BE2C (cell line): ENCODE results near the gene CMYA5.

ENCODE experiments used
- DNase-seq: peaks from one replicate; pipeline ENCODE4 v3.0.0-alpha.2; 2020
- H3K27me3 ChIP-seq: fragments of 250-450 bp; sonication (Bioruptor Pico); 2 replicates; pipeline ENCODE4 v1.5.1; 2020; ENCODE audit warnings: mild to moderate bottlenecking
- H3K36me3 ChIP-seq: fragments of 250-450 bp; sonication (Bioruptor Pico); 2 replicates; pipeline ENCODE4 v1.5.1; 2020; ENCODE audit warnings: mild to moderate bottlenecking
- H3K4me1 ChIP-seq: fragments of 250-450 bp; sonication (Bioruptor Pico); 2 replicates; pipeline ENCODE4 v1.5.1; 2020
- H3K4me3 ChIP-seq: 2 replicates; pipeline ENCODE4 v1.5.1; 2011; ENCODE audit warnings: low read depth, low read length
- H3K9me3 ChIP-seq: fragments of 250-450 bp; sonication (Bioruptor Pico); 2 replicates; pipeline ENCODE4 v1.5.1; 2020
- TF ChIP-seq, protein P1 (sequence below): IDR thresholded peaks from 2 replicates; pipeline ENCODE4 v1.5.1; 2012; ENCODE audit warnings: mild to moderate bottlenecking, low read depth, low read length

Gene CMYA5

DNA sequence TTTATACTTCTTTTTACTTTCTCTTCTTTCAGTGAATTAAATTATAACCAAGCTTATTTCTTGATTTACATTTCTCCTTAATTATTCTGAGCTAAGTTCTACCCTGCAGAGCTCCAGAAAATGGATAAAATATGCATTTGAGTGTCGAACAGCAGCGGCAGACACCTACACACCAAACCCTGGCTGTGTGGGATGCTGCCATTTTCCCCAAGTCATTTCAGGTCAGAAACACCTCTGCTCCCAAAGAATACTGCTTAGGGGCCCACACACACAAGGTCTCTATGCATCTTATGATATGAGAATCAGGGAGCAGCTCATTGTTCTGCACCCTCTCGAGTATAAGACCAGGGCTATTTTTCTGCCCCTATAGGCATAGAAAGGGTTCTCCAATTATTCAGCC lies 122.3 kb downstream of the CMYA5 start:
- TF ChIP-seq, protein P1, sequence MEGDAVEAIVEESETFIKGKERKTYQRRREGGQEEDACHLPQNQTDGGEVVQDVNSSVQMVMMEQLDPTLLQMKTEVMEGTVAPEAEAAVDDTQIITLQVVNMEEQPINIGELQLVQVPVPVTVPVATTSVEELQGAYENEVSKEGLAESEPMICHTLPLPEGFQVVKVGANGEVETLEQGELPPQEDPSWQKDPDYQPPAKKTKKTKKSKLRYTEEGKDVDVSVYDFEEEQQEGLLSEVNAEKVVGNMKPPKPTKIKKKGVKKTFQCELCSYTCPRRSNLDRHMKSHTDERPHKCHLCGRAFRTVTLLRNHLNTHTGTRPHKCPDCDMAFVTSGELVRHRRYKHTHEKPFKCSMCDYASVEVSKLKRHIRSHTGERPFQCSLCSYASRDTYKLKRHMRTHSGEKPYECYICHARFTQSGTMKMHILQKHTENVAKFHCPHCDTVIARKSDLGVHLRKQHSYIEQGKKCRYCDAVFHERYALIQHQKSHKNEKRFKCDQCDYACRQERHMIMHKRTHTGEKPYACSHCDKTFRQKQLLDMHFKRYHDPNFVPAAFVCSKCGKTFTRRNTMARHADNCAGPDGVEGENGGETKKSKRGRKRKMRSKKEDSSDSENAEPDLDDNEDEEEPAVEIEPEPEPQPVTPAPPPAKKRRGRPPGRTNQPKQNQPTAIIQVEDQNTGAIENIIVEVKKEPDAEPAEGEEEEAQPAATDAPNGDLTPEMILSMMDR, result no peak
- Histone ChIP-seq H3K9me3 (no peaks in the 10 kb centered on the region), H3K4me3 (no peak overlapping the region), H3K36me3 (no peaks in the 10 kb centered on the region), H3K27me3 (peaks cover 5% of the 10 kb centered on the region; the same call in 1 of the 2 replicates), H3K4me1 (no peaks in the 10 kb centered on the region)
- no peak for DNase-seq

DNA sequence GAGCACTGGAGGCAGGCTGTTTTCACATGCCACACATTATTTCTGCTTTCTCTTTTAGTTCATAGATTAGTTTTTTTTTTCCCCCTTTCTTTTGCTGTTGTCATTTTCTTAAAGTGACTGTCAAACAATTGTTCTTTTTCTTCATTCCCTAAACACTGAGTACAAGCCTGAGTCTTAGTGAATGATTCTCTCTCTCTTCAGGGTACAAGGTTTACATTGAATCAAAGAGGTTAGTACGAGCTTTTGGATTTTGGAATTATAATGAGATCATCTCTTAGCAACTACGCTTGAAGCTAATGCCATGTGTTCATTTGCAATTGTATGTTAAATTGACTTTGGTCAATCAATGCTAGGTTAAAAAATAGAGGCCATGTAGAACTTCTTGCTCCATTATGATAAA lies 125.1 kb downstream of the CMYA5 start:
- H3K36me3 ChIP-seq, result no peaks in the 10 kb centered on the region
- no peak for DNase-seq
- H3K4me3 ChIP-seq, result no peak overlapping the region
- peaks cover 5% of the 10 kb centered on the region; the same call in 1 of the 2 replicates for H3K27me3 ChIP-seq
- H3K4me1 ChIP-seq, result no peaks in the 10 kb centered on the region
- TF ChIP-seq, protein P1, result no peak
- no peaks in the 10 kb centered on the region for H3K9me3 ChIP-seq

DNA sequence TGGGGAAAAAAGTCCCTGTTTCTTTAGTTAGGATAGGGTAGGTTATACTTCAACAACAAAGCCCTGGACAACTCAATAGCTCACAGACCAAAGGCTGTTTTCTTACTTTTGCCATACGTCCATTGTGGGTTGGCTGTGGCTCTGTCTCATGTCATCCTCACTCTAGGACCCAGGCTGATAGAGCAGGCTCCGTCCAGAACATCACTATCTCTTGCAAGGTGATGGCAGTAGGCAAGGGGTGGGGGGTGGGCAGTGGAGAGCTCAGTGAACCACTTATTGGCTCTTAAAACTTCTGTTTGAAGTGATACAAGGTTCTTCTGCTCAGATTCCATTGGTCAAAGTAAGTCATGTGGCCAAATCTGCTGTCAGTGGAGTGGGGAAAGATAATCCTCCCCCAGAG lies 126.4 kb downstream of the CMYA5 start:
- H3K27me3 ChIP-seq, result peaks cover 5% of the 10 kb centered on the region; the same call in 1 of the 2 replicates
- DNase-seq, result no peak
- TF ChIP-seq, protein P1, result no peak
- H3K36me3 ChIP-seq, result no peaks in the 10 kb centered on the region
- H3K4me1 ChIP-seq, result no peaks in the 10 kb centered on the region
- H3K4me3 ChIP-seq, result no peak overlapping the region
- H3K9me3 ChIP-seq, result no peaks in the 10 kb centered on the region

DNA sequence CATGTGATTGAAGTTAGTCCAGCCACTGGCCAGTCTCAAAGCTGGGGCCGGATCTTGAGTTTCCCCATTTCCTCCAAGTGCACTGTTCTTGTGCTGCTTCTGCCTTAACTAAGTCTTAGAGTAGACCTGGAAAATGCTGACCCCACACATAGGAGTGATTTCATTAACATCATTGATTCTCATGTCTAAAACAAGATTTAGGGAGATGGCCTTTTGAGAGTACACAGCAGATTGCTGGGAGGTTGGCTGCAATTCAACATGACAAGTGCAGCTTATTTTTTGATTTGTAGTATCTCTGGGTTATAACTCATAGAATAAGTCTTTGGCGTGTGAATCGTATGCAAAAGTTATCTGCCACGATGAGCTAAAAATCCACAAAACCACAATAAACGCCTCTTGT lies 131.0 kb downstream of the CMYA5 start:
- Histone ChIP-seq H3K4me1 (no peaks in the 10 kb centered on the region), H3K27me3 (peaks cover 12% of the 10 kb centered on the region; the same call in 1 of the 2 replicates), H3K4me3 (no peak overlapping the region), H3K36me3 (no peaks in the 10 kb centered on the region), H3K9me3 (no peaks in the 10 kb centered on the region)
- TF ChIP-seq, protein P1, result no peak
- no peak for DNase-seq

DNA sequence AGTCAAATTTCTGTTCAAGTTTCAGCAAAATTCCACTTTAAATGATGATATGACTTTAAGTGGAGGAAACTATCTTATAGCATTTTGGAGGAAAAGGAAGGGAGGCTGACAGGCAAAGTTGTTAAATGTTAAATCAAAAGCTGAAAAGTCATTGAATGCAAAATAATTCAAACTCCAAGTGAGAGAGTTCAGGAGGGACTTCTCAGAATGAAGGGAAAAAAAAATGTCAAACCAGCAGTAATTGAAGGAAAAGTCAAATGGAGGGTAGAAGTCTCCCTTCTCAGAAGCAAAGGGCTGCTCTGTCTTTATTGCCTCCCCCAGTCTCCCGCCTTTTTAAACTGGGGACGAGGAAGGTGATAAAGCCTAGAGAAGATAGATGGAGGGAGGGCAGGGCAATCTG lies 134.8 kb downstream of the CMYA5 start:
- no peaks in the 10 kb centered on the region for H3K9me3 ChIP-seq
- no peak for DNase-seq
- peaks cover 31% of the 10 kb centered on the region for H3K27me3 ChIP-seq
- no peak overlapping the region for H3K4me3 ChIP-seq
- no peaks in the 10 kb centered on the region for H3K4me1 ChIP-seq
- TF ChIP-seq, protein P1, result no peak
- no peaks in the 10 kb centered on the region for H3K36me3 ChIP-seq

DNA sequence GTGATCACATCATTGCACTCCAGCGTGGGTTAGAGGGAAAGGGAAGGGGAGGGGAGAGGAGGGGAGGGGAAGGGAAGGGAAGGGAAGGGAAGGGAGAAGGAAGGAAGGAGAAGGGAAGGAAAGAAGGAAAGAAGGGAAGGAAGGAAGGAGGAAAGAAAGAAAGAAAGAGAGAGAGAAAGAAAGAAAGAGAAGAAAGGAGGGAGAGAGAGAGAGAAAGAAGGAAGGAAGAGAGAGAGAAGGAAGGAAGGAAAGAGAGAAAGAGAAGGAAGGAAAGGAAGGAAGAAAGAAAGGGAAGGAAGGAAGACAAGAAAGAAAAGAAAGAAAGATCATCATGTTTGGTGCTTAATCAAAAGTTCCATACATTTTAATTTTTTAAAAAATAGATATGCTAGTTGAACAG lies 136.2 kb downstream of the CMYA5 start:
- Histone ChIP-seq H3K36me3 (no peaks in the 10 kb centered on the region), H3K9me3 (no peaks in the 10 kb centered on the region), H3K27me3 (peaks cover 39% of the 10 kb centered on the region), H3K4me3 (no peak overlapping the region), H3K4me1 (no peaks in the 10 kb centered on the region)
- TF ChIP-seq, protein P1, result no peak
- DNase-seq, result no peak
